Measurements from ENCODE around the gene RNF168.

DNA sequence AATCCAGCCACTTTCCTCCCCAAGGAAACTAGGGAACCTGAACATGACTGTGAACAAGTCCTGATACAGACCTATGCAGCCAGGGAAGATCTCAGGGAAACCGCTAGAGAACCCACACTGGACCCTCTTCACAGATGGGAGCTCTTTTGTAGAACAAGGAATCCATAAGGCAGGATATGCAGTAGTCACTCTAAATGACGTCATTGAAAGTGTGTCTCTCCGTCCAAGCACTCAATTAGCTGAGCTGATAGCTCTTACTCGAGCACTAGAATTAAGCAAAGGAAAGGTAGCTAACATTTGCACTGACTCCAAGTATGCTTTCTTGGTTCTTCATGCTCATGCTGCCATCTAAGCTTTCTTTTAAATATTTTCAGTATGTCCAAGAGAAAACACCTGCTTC is 21.6 kb upstream of the RNF168 start:
- TF ChIP-seq, protein P1, sequence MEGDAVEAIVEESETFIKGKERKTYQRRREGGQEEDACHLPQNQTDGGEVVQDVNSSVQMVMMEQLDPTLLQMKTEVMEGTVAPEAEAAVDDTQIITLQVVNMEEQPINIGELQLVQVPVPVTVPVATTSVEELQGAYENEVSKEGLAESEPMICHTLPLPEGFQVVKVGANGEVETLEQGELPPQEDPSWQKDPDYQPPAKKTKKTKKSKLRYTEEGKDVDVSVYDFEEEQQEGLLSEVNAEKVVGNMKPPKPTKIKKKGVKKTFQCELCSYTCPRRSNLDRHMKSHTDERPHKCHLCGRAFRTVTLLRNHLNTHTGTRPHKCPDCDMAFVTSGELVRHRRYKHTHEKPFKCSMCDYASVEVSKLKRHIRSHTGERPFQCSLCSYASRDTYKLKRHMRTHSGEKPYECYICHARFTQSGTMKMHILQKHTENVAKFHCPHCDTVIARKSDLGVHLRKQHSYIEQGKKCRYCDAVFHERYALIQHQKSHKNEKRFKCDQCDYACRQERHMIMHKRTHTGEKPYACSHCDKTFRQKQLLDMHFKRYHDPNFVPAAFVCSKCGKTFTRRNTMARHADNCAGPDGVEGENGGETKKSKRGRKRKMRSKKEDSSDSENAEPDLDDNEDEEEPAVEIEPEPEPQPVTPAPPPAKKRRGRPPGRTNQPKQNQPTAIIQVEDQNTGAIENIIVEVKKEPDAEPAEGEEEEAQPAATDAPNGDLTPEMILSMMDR (IDR thresholded peaks at IDR 0.05): no peak
- TF ChIP-seq POLR2A (IDR thresholded peaks at IDR 0.05): no peak

Data from heart left ventricle (tissue), 13 donors.